MM.1S (cell line): ENCODE measurements around the gene AMOTL1.

Source experiments
- CTCF ChIP-seq: fragments of 300-600 bp; sonication (generic); IDR thresholded peaks from 2 replicates; pipeline ENCODE4 v1.5.1; 2016; ENCODE audit warnings: antibody characterized with exemption, low read length, mixed read lengths
- EZH2 ChIP-seq: fragments of 300-600 bp; sonication (generic); optimal IDR thresholded peaks from 2 replicates; pipeline ENCODE3; 2017; ENCODE audit warnings: low read depth, mild to moderate bottlenecking, antibody characterized with exemption, low read length, mixed read lengths
- EZH2phosphoT487 ChIP-seq: fragments of 300-600 bp; sonication (generic); IDR thresholded peaks from 2 replicates; pipeline ENCODE4 v1.6.1; 2018; ENCODE audit warnings: antibody characterized with exemption, low read length

- TF ChIP-seq CTCF (no peak), EZH2 (no peak), EZH2phosphoT487 (no peak)
Measured at GRCh38 chr11:94770563-94771120, 2.5 kb downstream of the AMOTL1 start.
